MCF 10A (cell line): ENCODE data around the gene ADAMTSL3. TPM values are rescaled to one million over a fixed set of nuclear protein-coding genes. Genes with fewer than 3 reads are reported as not detected.

ENCODE experiments used
- BruUV-seq: library from RNA; stranded (reverse); fragments of 400-500 nt; replicated peaks from 2 replicates; lab custom pipeline; 2021; lab: Mats Ljungman, UMichigan
- CTCF ChIA-PET: fragments of 300-600 bp; sonication (Branson Sonifier 250); formaldehyde crosslinking; extraction: SDS; loops from one replicate; lab custom pipeline; 2021; ENCODE audit warnings: antibody characterized with exemption, inconsistent platforms; lab: Yijun Ruan, JAX
- POLR2A ChIA-PET: fragments of 300-600, 350-650 bp; sonication (Branson Sonifier 250); formaldehyde crosslinking; extraction: SDS; loops from one replicate; lab custom pipeline; 2020; ENCODE audit warnings: antibody characterized with exemption, inconsistent platforms; lab: Yijun Ruan, JAX
- DNase-seq: peaks from one replicate; pipeline ENCODE4 v3.0.0-alpha.2; 2018; ENCODE audit not compliant: unreplicated experiment
- H3K27ac Mint-ChIP-seq: one replicate; pipeline ENCODE4 v1.8.0; 2022; ENCODE audit warnings: mild to moderate bottlenecking, low read depth, mixed read lengths; ENCODE audit not compliant: unreplicated experiment
- H3K27me3 Mint-ChIP-seq: one replicate; pipeline ENCODE4 v1.8.0; 2022; ENCODE audit warnings: mixed read lengths; ENCODE audit not compliant: insufficient read depth, unreplicated experiment
- H3K36me3 Mint-ChIP-seq: one replicate; pipeline ENCODE4 v1.8.0; 2022; ENCODE audit warnings: mild to moderate bottlenecking, moderate library complexity, mixed read lengths; ENCODE audit not compliant: insufficient read depth, unreplicated experiment
- H3K4me1 Mint-ChIP-seq: one replicate; pipeline ENCODE4 v1.8.0; 2022; ENCODE audit warnings: mixed read lengths; ENCODE audit not compliant: insufficient read depth, unreplicated experiment
- H3K4me3 Mint-ChIP-seq: one replicate; pipeline ENCODE4 v1.8.0; 2022; ENCODE audit warnings: mild to moderate bottlenecking, moderate library complexity, mixed read lengths; ENCODE audit not compliant: unreplicated experiment
- H3K9me3 Mint-ChIP-seq: one replicate; pipeline ENCODE4 v1.8.0; 2022; ENCODE audit warnings: mixed read lengths; ENCODE audit not compliant: unreplicated experiment
- intact Hi-C: fragments of 100-400 bp; cut with micrococcal nuclease; formaldehyde crosslinking; loops from 2 replicates; pipeline ENCODE4 v1.14.1; 2022
- total RNA-seq: library from RNA; stranded (reverse); gene quantifications from 2 replicates; pipeline ENCODE4 v1.2.3, GENCODE V29; 2022
- TF ChIP-seq, protein P1 (sequence below): fragments of 200-600 bp; IDR thresholded peaks from one replicate; pipeline ENCODE4 v1.8.0; 2022; ENCODE audit warnings: antibody characterized with exemption, mild to moderate bottlenecking; ENCODE audit not compliant: unreplicated experiment

Gene ADAMTSL3
- total RNA-seq, 1 experiment from 2014 or later = 1.2 TPM

DNA sequence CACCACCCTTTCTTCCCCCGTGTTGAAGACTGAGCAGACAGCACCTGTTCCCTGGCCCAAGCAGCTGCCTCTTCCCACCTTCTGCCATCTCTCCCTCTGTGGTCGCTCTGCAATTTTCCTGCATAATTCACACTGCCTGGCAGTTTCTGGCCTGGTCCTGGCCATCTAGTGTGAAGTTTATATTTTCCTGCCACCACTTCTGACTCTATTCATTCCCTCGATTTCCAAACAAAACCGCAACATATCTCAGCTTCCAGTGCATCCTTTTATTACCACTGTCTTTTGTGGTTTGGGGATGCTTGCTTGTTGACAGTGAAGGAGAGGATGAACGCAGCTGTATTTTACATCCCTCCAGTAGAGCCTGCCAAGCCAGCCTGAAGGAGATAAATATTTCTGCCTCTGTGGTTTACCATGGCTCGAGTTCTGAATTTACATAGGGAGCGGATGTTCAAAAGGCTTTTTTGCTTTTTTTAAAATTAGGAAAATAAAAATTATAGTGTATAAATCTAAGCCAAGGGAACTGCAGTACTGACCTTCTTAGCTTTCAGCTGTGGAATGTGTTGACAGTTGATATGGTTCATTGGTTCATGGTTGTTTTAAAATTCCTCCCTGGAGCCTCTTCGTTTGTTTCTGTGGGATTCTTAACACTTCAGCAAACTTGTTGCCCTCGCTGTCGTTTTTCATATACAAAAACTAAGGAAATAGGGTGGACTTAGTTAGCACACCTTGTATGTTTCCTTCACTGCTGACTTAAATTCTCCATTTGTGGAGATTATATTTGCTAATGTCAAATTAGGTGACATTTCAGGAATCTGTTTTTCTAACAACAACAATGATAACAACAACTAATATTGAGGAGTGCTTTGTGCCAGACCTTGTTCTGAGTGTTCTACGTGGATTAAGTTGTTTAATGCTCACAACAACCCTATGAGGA lies 250.5 kb downstream of the ADAMTSL3 start:
- POLR2A ChIA-PET = interaction anchor here (0.7 kb wide), 1 partner anchor 80 kb away, joined by 3 read pairs; no protein-coding TSS in a partner anchor
- intact Hi-C loops = no loop called here
- no peak for DNase-seq
- no TSS peak for BruUV-seq
- H3K27ac Mint-ChIP-seq = no peak overlapping the region
- TF ChIP-seq, protein P1, sequence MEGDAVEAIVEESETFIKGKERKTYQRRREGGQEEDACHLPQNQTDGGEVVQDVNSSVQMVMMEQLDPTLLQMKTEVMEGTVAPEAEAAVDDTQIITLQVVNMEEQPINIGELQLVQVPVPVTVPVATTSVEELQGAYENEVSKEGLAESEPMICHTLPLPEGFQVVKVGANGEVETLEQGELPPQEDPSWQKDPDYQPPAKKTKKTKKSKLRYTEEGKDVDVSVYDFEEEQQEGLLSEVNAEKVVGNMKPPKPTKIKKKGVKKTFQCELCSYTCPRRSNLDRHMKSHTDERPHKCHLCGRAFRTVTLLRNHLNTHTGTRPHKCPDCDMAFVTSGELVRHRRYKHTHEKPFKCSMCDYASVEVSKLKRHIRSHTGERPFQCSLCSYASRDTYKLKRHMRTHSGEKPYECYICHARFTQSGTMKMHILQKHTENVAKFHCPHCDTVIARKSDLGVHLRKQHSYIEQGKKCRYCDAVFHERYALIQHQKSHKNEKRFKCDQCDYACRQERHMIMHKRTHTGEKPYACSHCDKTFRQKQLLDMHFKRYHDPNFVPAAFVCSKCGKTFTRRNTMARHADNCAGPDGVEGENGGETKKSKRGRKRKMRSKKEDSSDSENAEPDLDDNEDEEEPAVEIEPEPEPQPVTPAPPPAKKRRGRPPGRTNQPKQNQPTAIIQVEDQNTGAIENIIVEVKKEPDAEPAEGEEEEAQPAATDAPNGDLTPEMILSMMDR = no peak
- no peaks in the 10 kb centered on the region for H3K9me3 Mint-ChIP-seq
- H3K27me3 Mint-ChIP-seq = no peaks in the 10 kb centered on the region
- H3K36me3 Mint-ChIP-seq = no peaks in the 10 kb centered on the region
- no peak overlapping the region for H3K4me3 Mint-ChIP-seq
- CTCF ChIA-PET = no interaction called here
- H3K4me1 Mint-ChIP-seq = no peaks in the 10 kb centered on the region

DNA sequence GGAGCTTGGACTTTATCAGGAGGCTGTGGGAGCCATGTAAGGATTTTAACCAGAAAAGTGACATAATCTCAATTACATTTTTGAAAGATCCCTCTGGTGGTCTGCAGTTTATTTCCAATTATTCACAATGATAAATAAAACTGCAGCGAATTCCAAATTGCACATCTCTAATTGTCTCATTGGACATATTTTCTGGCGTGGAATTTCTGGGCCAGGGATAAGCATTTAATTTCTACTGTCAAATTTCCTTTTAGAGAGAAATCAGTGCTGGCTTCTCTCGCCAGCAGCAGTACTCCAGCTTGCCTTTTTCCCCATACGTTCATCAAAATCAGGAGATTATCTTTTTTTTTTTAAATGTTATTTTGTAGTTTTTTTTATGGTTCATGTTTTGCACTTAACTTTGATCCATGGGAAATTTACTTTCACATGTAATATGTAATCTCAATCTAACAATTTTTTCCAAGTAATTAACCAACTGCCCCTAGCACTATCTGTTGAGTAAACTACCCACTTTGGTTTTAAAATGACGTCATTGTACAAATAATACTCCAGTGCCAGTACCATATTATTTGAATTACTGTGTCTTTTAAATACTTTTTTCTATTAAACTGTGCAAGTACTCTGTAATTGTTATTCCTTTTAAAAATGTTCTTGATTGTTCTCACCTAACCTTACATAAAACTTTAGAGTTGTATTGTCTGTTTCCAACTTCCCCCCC lies 251.8 kb downstream of the ADAMTSL3 start:
- Mint-ChIP-seq H3K36me3 (no peaks in the 10 kb centered on the region), H3K27me3 (no peaks in the 10 kb centered on the region), H3K4me3 (no peak overlapping the region), H3K4me1 (no peaks in the 10 kb centered on the region), H3K27ac (no peak overlapping the region), H3K9me3 (no peaks in the 10 kb centered on the region)
- no TSS peak for BruUV-seq
- intact Hi-C loops = no loop called here
- POLR2A ChIA-PET = no interaction called here
- TF ChIP-seq, protein P1 = no peak
- CTCF ChIA-PET = no interaction called here
- DNase-seq = no peak

DNA sequence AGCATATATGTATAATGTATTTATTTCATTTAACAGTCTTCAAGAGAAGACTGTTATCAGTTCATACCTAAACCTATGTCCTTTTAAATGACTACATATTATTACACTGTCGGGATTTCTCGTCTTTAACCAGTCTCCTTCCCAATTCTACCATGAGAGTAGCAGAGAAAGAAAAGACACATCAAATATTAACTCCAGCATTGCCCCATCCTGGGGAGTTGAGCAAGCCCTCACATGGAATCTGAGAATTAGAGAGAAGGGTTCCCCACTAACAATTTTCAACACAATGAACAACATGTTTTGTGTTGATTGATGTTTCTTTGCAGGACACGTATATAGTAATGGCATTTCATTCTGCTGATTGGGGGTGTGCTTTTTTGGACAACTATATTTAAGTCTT lies 257.4 kb downstream of the ADAMTSL3 start:
- POLR2A ChIA-PET = no interaction called here
- Mint-ChIP-seq H3K36me3 (no peaks in the 10 kb centered on the region), H3K4me3 (no peak overlapping the region), H3K27me3 (no peaks in the 10 kb centered on the region), H3K4me1 (no peaks in the 10 kb centered on the region), H3K27ac (no peak overlapping the region), H3K9me3 (no peaks in the 10 kb centered on the region)
- intact Hi-C loops = no loop called here
- no TSS peak for BruUV-seq
- TF ChIP-seq, protein P1 = no peak
- CTCF ChIA-PET = no interaction called here
- no peak for DNase-seq

DNA sequence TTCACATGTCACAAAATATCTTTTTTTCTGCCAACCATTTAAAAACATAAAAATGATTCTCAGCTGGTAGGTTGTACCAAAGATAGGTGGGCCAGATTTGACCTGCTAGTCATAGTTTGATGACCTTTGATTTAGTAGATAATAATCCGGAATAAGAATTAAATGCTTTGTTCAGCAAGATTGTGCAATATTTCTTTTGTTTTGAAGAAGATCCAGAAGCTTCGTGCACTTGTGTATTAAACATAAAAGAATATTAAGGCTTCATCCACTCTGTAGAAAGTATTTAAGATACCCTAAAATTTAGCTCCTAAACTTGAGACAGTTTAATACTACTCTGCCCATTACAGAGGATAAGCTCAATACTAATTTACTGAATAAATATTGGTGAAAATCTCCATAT lies 258.4 kb downstream of the ADAMTSL3 start:
- TF ChIP-seq, protein P1 = no peak
- CTCF ChIA-PET = no interaction called here

More for the DNA sequence above, 258.4 kb downstream of the ADAMTSL3 start:
- Mint-ChIP-seq H3K36me3 (no peaks in the 10 kb centered on the region), H3K9me3 (no peaks in the 10 kb centered on the region), H3K4me3 (no peak overlapping the region), H3K27ac (no peak overlapping the region), H3K27me3 (no peaks in the 10 kb centered on the region), H3K4me1 (no peaks in the 10 kb centered on the region)
- intact Hi-C loops = no loop called here
- BruUV-seq = no TSS peak
- no peak for DNase-seq
- POLR2A ChIA-PET = no interaction called here
